GM12878 (cell line): ENCODE data around the gene AMPH. TPM values are rescaled to one million over a fixed set of nuclear protein-coding genes. Genes with fewer than 3 reads are reported as not detected.

ENCODE experiments used
- ATAC-seq: fragments of 200-7000 bp; cut with Tn5 transposase; 3 replicates; pipeline ENCODE4 v1.9.1; 2020; ENCODE audit warnings: mild to moderate bottlenecking, moderate library complexity
- BruUV-seq: library from RNA; stranded (reverse); fragments of 400-500 nt; replicated peaks from 2 replicates; lab custom pipeline; 2021; lab: Mats Ljungman, UMichigan
- CTCF ChIA-PET: fragments of 300-600 bp; sonication (Branson Sonifier 250); formaldehyde crosslinking; extraction: SDS; loops from one replicate; lab custom pipeline; 2021; ENCODE audit warnings: inconsistent platforms; lab: Yijun Ruan, JAX
- POLR2A ChIA-PET: fragments of 350-600 bp; formaldehyde crosslinking; extraction: SDS; loops from one replicate; lab custom pipeline; 2021; ENCODE audit warnings: inconsistent platforms; lab: Charles Lee
- RAD21 ChIA-PET: fragments of 300-600 bp; sonication (Branson Sonifier 250); formaldehyde crosslinking; loops from one replicate; lab custom pipeline; 2023; ENCODE audit warnings: antibody characterized with exemption; ENCODE audit not compliant: unreplicated experiment; lab: Charles Lee
- SMC1A ChIA-PET: fragments of 300-600 bp; sonication (Branson Sonifier 250); formaldehyde crosslinking; loops from one replicate; lab custom pipeline; 2023; ENCODE audit not compliant: unreplicated experiment, uncharacterized antibody; lab: Charles Lee
- DNase-seq: peaks from one replicate; pipeline ENCODE4 v3.0.0-alpha.2; 2011; ENCODE audit warnings: low read depth, low spot score
- FAIRE-seq: peaks from 3 replicates; lab custom pipeline; 2011; peaks lifted over from hg19 to GRCh38; lab: Jason Lieb, UNC
- H2AFZ ChIP-seq: 2 replicates; pipeline ENCODE4 v1.6.0; 2011; ENCODE audit warnings: low read depth, low read length, control low read depth; ENCODE audit not compliant: control insufficient read depth
- H3K27ac ChIP-seq: 2 replicates; pipeline ENCODE4 v1.5.1; 2011; ENCODE audit warnings: control low read depth; ENCODE audit not compliant: control insufficient read depth, insufficient read depth
- H3K27me3 ChIP-seq, 2 experiments: replicated peaks in 1 of 2; 2 replicates each; pipeline versions ENCODE4 v1.6.0 to v1.6.1; 2011; ENCODE audit warnings: low read length in 1 of 2; ENCODE audit not compliant: control insufficient read depth in 2 of 2, insufficient read depth in 2 of 2
- H3K36me3 ChIP-seq, 2 experiments: 2 replicates each; pipeline ENCODE4 v1.5.1; 2011; ENCODE audit warnings: low read length in 1 of 2; ENCODE audit not compliant: control insufficient read depth in 2 of 2, insufficient read depth in 2 of 2
- H3K4me1 ChIP-seq: 2 replicates; pipeline ENCODE4 v1.6.1; 2011; ENCODE audit warnings: mild to moderate bottlenecking, low read length, moderate library complexity, mixed read lengths; ENCODE audit not compliant: control insufficient read depth, insufficient read depth
- H3K4me2 ChIP-seq: 2 replicates; pipeline ENCODE4 v1.6.0; 2011; ENCODE audit warnings: control low read depth; ENCODE audit not compliant: control insufficient read depth, insufficient read depth
- H3K4me3 ChIP-seq: fragments of 200-600 bp; sonication (generic); 2 replicates; pipeline ENCODE4 v1.5.1; 2016
- H3K79me2 ChIP-seq: 2 replicates; pipeline ENCODE4 v1.6.0; 2011; ENCODE audit warnings: low read length; ENCODE audit not compliant: control insufficient read depth, insufficient read depth
- H3K9ac ChIP-seq: 2 replicates; pipeline ENCODE4 v1.8.0; 2011; ENCODE audit warnings: low read length, control low read depth, mixed read lengths; ENCODE audit not compliant: control insufficient read depth, insufficient read depth
- H3K9me3 ChIP-seq: replicated peaks from 3 replicates; pipeline ENCODE4 v1.5.1; 2011; ENCODE audit warnings: mild to moderate bottlenecking, low read length; ENCODE audit not compliant: control insufficient read depth, insufficient read depth
- H4K20me1 ChIP-seq: 2 replicates; pipeline ENCODE4 v1.6.0; 2011; ENCODE audit not compliant: control insufficient read depth, insufficient read depth
- BRCA1 ChIP-seq: IDR thresholded peaks from 2 replicates; pipeline ENCODE4 v1.6.1; 2011; ENCODE audit warnings: low read depth, low read length, improper control_type of control experiment
- EP300 ChIP-seq, 2 experiments: fragments of 150-350 bp in 1 of 2; IDR thresholded peaks; 2 replicates each; pipeline ENCODE4 v1.6.1; 2011 to 2012; ENCODE audit warnings: low read depth in 2 of 2, low read length in 2 of 2, borderline replicate concordance in 1 of 2, improper control_type of control experiment in 1 of 2, inconsistent platforms in 1 of 2; ENCODE audit not compliant: control insufficient read depth in 1 of 2
- JUNB ChIP-seq: IDR thresholded peaks from 2 replicates; pipeline ENCODE4 v1.6.1; 2016; ENCODE audit warnings: antibody characterized with exemption, mild to moderate bottlenecking
- SMAD1 ChIP-seq: fragments of 450-650 bp; IDR thresholded peaks from 2 replicates; pipeline ENCODE4 v1.6.1; 2018; ENCODE audit warnings: mild to moderate bottlenecking, low read depth; ENCODE audit not compliant: partially characterized antibody
- WGBS: methylation state at CpG from one replicate; pipeline ENCODE4 v1.1.6; 2016; ENCODE audit warnings: low lambda C conversion rate; ENCODE audit not compliant: insufficient replicate concordance, insufficient coverage; ENCODE audit errors: missing lambda C conversion rate; 5-methylcytosine and 5-hydroxymethylcytosine counted together
- in situ Hi-C: fragments of 300-500 bp; cut with MboI; formaldehyde crosslinking; loops from 9 replicates; pipeline ENCODE4 v1.14.3; 2018; ENCODE audit warnings: mixed read lengths
- intact Hi-C: fragments of 100-400 bp; cut with micrococcal nuclease; formaldehyde crosslinking; loops from one replicate; pipeline ENCODE4 v1.14.2; 2022; ENCODE audit not compliant: unreplicated experiment
- polyA plus RNA-seq, 11 experiments: library from polyadenylated mRNA; depleted of rRNA in 4 of 11; unstranded in 6 of 11; stranded (reverse) in 5 of 11; fragments of >200 nt; fragmentation: Nextera tagmentation in 4 of 11; fragmentation: Illumina TruSeq in 1 of 11; extraction: Ambion mirVana in 4 of 11; extraction: Trizol in 1 of 11; gene quantifications; 1 replicate in 1 of 11; 2 replicates in 10 of 11; pipeline versions ENCODE4 v1.2.1 to v1.2.3, GENCODE V29; 2011 to 2016; ENCODE audit warnings: inconsistent platforms in 2 of 11, missing spikeins in 2 of 11, low read depth in 1 of 11
- total RNA-seq, 4 experiments: library from RNA; depleted of rRNA in 3 of 4; stranded (reverse); fragments of >200 nt in 3 of 4; fragmentation: Illumina TruSeq in 1 of 4; extraction: Trizol in 1 of 4; gene quantifications; 2 replicates each; pipeline versions ENCODE4 v1.2.1 to v1.2.3, GENCODE V29; 2013 to 2021

Gene AMPH
- total and polyA plus RNA-seq, 10 of the 15 experiments (the other 5 are each of a cell fraction or from before 2014, with no cell fraction given), result 0.03 to 0.24 (median 0.08) TPM; not detected in 2

DNA sequence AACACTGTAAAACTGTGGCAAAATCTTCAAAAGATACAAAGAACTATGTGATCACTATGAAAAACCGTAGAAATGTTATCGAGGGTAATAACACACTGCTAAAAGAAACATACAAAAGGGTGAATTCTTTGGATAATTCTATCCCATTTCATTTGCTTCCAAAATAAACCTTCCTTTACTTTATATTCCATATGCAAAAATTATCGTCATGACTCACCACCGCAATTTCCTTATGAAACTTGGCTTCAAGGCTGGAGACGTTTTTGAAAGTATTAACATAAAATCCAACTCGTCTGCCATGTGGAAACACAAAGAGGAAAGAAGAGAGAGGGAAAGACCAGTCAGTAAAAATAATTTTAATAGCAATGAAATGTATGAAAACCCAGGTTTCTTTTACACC is 165.2 kb downstream of the AMPH start (continued):
- no peak for TF ChIP-seq BRCA1

DNA sequence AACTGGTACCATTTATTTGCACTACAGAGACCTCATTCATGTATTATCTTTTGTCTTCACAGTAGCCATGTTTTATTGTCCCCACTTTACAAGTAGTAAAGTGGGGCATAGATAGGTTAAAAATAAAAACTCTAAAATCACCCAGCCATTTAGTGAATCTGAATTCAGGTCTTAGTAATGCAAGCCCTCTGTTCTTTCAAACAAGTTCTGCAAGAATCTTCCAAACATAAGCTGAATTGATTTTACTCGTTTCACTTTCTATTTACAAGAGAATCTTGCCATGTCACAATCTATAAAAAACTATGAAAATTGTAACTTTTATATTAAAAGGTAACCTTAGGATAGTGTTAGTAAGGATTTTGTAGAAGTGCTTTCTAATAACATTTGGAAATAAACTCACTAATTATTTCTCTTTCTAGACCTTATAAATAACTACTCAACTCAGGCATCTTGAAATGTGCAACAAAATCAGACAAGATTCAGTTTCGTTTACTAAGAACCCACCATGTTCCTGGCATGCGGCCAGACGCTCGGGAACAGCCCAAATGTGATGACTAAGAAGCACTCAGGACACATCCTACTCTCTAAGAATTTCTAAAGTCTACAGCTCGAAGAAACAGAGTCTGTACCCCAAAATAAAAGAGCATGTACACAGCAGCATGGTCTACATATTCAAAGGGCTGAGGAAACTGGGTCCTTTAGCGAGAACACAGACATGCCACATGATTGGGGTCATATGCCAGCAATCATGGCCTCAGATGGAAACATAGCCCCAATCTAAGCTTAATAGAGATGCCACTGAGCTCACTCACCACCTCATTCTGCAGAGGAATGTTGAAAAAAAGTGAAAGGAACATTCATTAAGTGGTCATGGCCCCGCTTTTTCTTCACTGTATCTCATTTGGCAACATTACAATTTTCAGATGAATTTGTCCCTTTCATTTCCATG is 167.6 kb downstream of the AMPH start:
- ChIA-PET SMC1A (no interaction called here), RAD21 (no interaction called here), POLR2A (no interaction called here), CTCF (interaction anchor here (1.2 kb wide), 1 partner anchor 13 kb away, joined by 3 read pairs; no protein-coding TSS in a partner anchor)
- Histone ChIP-seq H3K79me2 (no peaks in the 10 kb centered on the region), H3K4me2 (peak overlapping the region; percentile 31), H3K9me3 (no peaks in the 10 kb centered on the region; the same call in 2 of the 3 replicates), H3K9ac (no peak overlapping the region), H3K4me1 (peaks cover 12% of the 10 kb centered on the region), H3K27me3 (no peaks in the 10 kb centered on the region), H3K36me3 (no peaks in the 10 kb centered on the region), H2AFZ (peak overlapping the region; percentile 37), H3K27ac (peak overlapping the region; percentile 1; the same call in 1 of the 2 replicates), H3K4me3 (0 out of 2 replicates have a peak overlapping the region, but pooled peaks have one; percentile 18), H4K20me1 (no peaks in the 10 kb centered on the region)
- in situ Hi-C loops, result no loop called here
- DNase-seq (peak; percentile 61), ATAC-seq (peak; percentile 87), FAIRE-seq (peak; percentile 59)
- intact Hi-C loops, result no loop called here
- no TSS peak for BruUV-seq
- TF ChIP-seq EP300 (IDR thresholded peaks at IDR 0.05; ENCODE audit: borderline replicate concordance in 1 of 2, control insufficient read depth in 1 of 2, low read depth in 2 of 2, low read length in 2 of 2), result no peak
- TF ChIP-seq SMAD1, result peak; percentile 77
- peak; percentile 41 for TF ChIP-seq JUNB
- WGBS, result 23% methylated on average over 8 of the region's 8 CpGs
